Left renal cortex interstitium (tissue), 4 donors: ENCODE measurements around the gene GATA2. TPM values are rescaled to one million over a fixed set of nuclear protein-coding genes. Genes with fewer than 3 reads are reported as not detected.

Source experiments
- DNase-seq, 4 donors: peaks; one replicate each; pipeline ENCODE4 v3.0.0-alpha.2; 2013; ENCODE audit warnings: low read depth in 4 of 4, low spot score in 2 of 4, missing footprints in 1 of 4
- polyA plus RNA-seq, 4 donors: library from polyadenylated mRNA; unstranded; fragments of 120-200 nt; gene quantifications; one replicate each; pipeline ENCODE4 v1.2.1, GENCODE V29; 2013; ENCODE audit not compliant: insufficient read length in 4 of 4

The GATA2 gene
- polyA plus RNA-seq, 4 donors = 40.5 to 58.2 (median 46.3) TPM

- no peak for DNase-seq
Measured at GRCh38 chr3:128503164-128503651, 10.2 kb upstream of the GATA2 start.

GRCh38 chr3:128502712-128503111 is 9.7 kb upstream of the GATA2 start:
- DNase-seq = no peak

- no peak for DNase-seq
Measured at GRCh38 chr3:128501431-128501830, 8.4 kb upstream of the GATA2 start.

- no peak for DNase-seq
Measured at GRCh38 chr3:128500556-128500955, 7.6 kb upstream of the GATA2 start.

GRCh38 chr3:128499724-128500275 is 6.8 kb upstream of the GATA2 start:
- DNase-seq = no peak

GRCh38 chr3:128498901-128499530 is 6.0 kb upstream of the GATA2 start:
- DNase-seq = no peak

GRCh38 chr3:128498127-128498626 is 5.2 kb upstream of the GATA2 start:
- DNase-seq = no peak

- DNase-seq = no peak
Measured at GRCh38 chr3:128497305-128498126, 4.5 kb upstream of the GATA2 start.

GRCh38 chr3:128496602-128497304 is 3.8 kb upstream of the GATA2 start:
- no peak for DNase-seq

- no peak for DNase-seq
Measured at GRCh38 chr3:128496019-128496601, 3.1 kb upstream of the GATA2 start.

- no peak for DNase-seq
Measured at GRCh38 chr3:128495435-128495970, 2.5 kb upstream of the GATA2 start.

GRCh38 chr3:128494367-128494650 is 1.3 kb upstream of the GATA2 start:
- DNase-seq = no peak

- no peak for DNase-seq
Measured at GRCh38 chr3:128493570-128494366, 767 bp upstream of the GATA2 start.

GRCh38 chr3:128491941-128492670 is 895 bp downstream of the GATA2 start:
- DNase-seq = no peak

- DNase-seq = no peak
Measured at GRCh38 chr3:128491691-128491940, 1.4 kb downstream of the GATA2 start.

GRCh38 chr3:128490915-128491690 is 1.9 kb downstream of the GATA2 start:
- no peak for DNase-seq

- no peak for DNase-seq
Measured at GRCh38 chr3:128490650-128490914, 2.4 kb downstream of the GATA2 start.

GRCh38 chr3:128489927-128490649 is 2.9 kb downstream of the GATA2 start:
- DNase-seq = no peak
